Sigmoid colon (tissue), 7 donors: ENCODE data around the gene XPNPEP2. TPM values are rescaled to one million over a fixed set of nuclear protein-coding genes. Genes with fewer than 3 reads are reported as not detected.

Experiments used
- DNase-seq: peaks from one replicate; pipeline ENCODE4 v3.0.0-alpha.2; 2019
- H3K27ac ChIP-seq, 4 donors: fragments of 200-600 bp; sonication (generic); one replicate each; pipeline ENCODE4 v1.5.1; 2016 to 2019; ENCODE audit warnings: mild to moderate bottlenecking in 1 of 4
- H3K27me3 ChIP-seq, 3 donors: fragments of 200-600 bp; sonication (generic); one replicate each; pipeline ENCODE4 v1.5.1; 2019; ENCODE audit warnings: mild to moderate bottlenecking in 1 of 3
- H3K36me3 ChIP-seq, 4 donors: fragments of 200-600 bp; sonication (generic); one replicate each; pipeline ENCODE4 v1.5.1; 2016 to 2019
- H3K4me1 ChIP-seq, 4 donors: fragments of 200-600 bp; sonication (generic); one replicate each; pipeline ENCODE4 v1.5.1; 2017 to 2019
- H3K4me3 ChIP-seq, 4 donors: fragments of 200-600 bp; sonication (generic); one replicate each; pipeline ENCODE4 v1.5.1; 2017 to 2019; ENCODE audit warnings: mild to moderate bottlenecking in 2 of 4, moderate library complexity in 1 of 4
- H3K9me3 ChIP-seq, 4 donors: fragments of 200-600 bp in 3 of 4; sonication (generic) in 3 of 4; one replicate each; pipeline versions ENCODE4 v1.5.1 to v1.6.1; 2013 to 2019
- EP300 ChIP-seq, 4 donors: sonication (generic); formaldehyde crosslinking; IDR thresholded peaks; one replicate each; pipeline ENCODE4 v1.6.1; 2017; ENCODE audit warnings: antibody characterized with exemption in 4 of 4
- POLR2A ChIP-seq, 2 donors: fragments of 450-650 bp; IDR thresholded peaks; one replicate each; pipeline ENCODE4 v1.6.1; 2016; ENCODE audit warnings: antibody characterized with exemption in 2 of 2, mild to moderate bottlenecking in 2 of 2, moderate library complexity in 2 of 2
- POLR2AphosphoS5 ChIP-seq, 4 donors: sonication (generic); formaldehyde crosslinking; IDR thresholded peaks; one replicate each; pipeline ENCODE4 v1.6.1; 2017; ENCODE audit warnings: antibody characterized with exemption in 4 of 4
- WGBS, 2 donors: extraction: QIAGEN DNeasy Blood & Tissue Kit; methylation state at CpG; one replicate each; pipeline ENCODE4 v1.1.7; 2013; 5-methylcytosine and 5-hydroxymethylcytosine counted together
- intact Hi-C: fragments of 100-400 bp; cut with DNase I; formaldehyde crosslinking; loops from one replicate; pipeline ENCODE4 v1.15.1; 2023
- polyA plus RNA-seq, 3 donors: library from polyadenylated mRNA; stranded (reverse); fragments of 200-250 nt; gene quantifications; one replicate each; pipeline ENCODE4 v1.2.3, GENCODE V29; 2013
- total RNA-seq, 4 donors: library from RNA; depleted of rRNA; stranded (reverse); fragments of >200 nt; gene quantifications; one replicate each; pipeline ENCODE4 v1.1.0, GENCODE V29; 2016
- TF ChIP-seq, protein P1 (sequence below), 4 experiments: fragments of 450-650 bp in 3 of 4; fragments of 200-600 bp in 1 of 4; IDR thresholded peaks; one replicate each; pipeline ENCODE4 v1.5.1; 2016 to 2019; ENCODE audit warnings: antibody characterized with exemption in 4 of 4, mild to moderate bottlenecking in 3 of 4, moderate library complexity in 2 of 4
- donor health status: healthy with polysubstance abuse.
- donor health status: Bipolar disorder and iron deficiency.
- donor health status: healthy.

The XPNPEP2 gene
- total and polyA plus RNA-seq, 7 donors: 1.8 to 11.1 (median 3.3) TPM

DNA sequence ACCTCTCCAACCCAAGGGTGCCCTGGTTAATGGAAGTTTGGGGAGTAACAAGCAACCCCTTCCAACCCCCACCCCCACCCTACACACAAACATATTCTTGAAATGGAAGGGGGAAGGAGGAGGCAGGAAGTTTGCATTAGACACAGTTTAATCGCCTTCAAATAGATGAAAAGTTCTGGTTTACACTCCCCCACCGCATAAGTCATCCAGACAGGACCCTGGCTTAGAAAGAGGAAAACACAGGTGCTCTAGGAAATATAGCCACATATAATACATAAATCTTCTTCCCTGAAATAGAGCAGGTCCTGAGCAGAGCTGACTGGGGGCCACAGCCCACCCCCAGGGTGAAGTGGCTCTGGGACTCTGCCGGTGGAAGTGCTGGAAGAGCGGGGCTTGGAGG, 66.0 kb downstream of the XPNPEP2 start:
- Histone ChIP-seq H3K36me3 (peaks cover 0 to 14% (median 5%) of the 10 kb centered on the region in 4 donors), H3K4me1 (no peaks in the 10 kb centered on the region), H3K9me3 (no peaks in the 10 kb centered on the region), H3K27ac (no peak overlapping the region), H3K4me3 (no peak overlapping the region), H3K27me3 (no peaks in the 10 kb centered on the region)
- 69 to 89% methylated on average over 4 of the region's 4 CpGs for WGBS, 2 donors
- intact Hi-C loops: no loop called here
- no peak for DNase-seq
- no peak for TF ChIP-seq POLR2AphosphoS5 (IDR thresholded peaks at IDR 0.05)
- TF ChIP-seq, protein P1, sequence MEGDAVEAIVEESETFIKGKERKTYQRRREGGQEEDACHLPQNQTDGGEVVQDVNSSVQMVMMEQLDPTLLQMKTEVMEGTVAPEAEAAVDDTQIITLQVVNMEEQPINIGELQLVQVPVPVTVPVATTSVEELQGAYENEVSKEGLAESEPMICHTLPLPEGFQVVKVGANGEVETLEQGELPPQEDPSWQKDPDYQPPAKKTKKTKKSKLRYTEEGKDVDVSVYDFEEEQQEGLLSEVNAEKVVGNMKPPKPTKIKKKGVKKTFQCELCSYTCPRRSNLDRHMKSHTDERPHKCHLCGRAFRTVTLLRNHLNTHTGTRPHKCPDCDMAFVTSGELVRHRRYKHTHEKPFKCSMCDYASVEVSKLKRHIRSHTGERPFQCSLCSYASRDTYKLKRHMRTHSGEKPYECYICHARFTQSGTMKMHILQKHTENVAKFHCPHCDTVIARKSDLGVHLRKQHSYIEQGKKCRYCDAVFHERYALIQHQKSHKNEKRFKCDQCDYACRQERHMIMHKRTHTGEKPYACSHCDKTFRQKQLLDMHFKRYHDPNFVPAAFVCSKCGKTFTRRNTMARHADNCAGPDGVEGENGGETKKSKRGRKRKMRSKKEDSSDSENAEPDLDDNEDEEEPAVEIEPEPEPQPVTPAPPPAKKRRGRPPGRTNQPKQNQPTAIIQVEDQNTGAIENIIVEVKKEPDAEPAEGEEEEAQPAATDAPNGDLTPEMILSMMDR (IDR thresholded peaks at IDR 0.05): no peak
- TF ChIP-seq EP300 (IDR thresholded peaks at IDR 0.05): no peak
- no peak for TF ChIP-seq POLR2A (IDR thresholded peaks at IDR 0.05)

DNA sequence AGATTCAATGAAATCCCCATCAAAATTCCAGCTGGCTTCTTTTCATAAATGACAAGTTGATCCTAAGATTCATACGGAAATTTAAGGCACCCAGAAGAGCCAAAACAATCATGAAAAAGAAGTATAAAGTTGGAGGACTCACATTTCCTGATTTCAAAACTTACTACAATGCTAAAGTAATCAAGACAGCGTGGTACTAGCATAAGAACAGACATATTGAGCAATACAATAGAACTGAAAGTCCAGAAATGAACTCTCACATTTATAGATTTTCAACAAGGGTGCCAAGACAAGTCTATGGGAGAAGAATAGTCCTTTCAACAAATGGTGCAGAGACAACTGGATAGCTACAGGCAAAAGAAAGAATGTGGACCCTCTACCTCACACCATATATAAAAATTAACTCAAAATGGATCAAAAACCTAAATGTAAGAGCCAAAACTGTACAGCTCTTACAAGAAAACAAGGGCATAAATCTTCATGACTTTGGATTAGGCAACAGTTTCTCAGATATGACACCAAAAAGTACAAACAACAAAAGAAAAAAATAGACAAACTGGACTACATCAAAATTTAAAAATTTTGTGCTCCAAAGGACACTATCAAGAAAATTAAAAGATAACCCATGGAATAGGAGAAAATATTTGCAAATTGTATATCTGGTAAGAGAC, 69.5 kb downstream of the XPNPEP2 start:
- intact Hi-C loops: no loop called here
- H3K27ac ChIP-seq: peak overlapping the region in 1 of 4 donors; percentile 55
- no peak overlapping the region for H3K4me3 ChIP-seq
- no peak for TF ChIP-seq POLR2A (IDR thresholded peaks at IDR 0.05)
- TF ChIP-seq, protein P1 (IDR thresholded peaks at IDR 0.05): no peak
- peak in 2 of 4 donors; percentile 8 to 16 for TF ChIP-seq POLR2AphosphoS5 (IDR thresholded peaks at IDR 0.05)
- TF ChIP-seq EP300 (IDR thresholded peaks at IDR 0.05): no peak
- peaks cover 0 to 18% (median 5%) of the 10 kb centered on the region in 4 donors for H3K36me3 ChIP-seq
- no peak for DNase-seq
- WGBS, 2 donors: 73 to 80% methylated on average over 2 of the region's 2 CpGs
- no peaks in the 10 kb centered on the region for H3K4me1 ChIP-seq
- H3K9me3 ChIP-seq: no peaks in the 10 kb centered on the region
- no peaks in the 10 kb centered on the region for H3K27me3 ChIP-seq

DNA sequence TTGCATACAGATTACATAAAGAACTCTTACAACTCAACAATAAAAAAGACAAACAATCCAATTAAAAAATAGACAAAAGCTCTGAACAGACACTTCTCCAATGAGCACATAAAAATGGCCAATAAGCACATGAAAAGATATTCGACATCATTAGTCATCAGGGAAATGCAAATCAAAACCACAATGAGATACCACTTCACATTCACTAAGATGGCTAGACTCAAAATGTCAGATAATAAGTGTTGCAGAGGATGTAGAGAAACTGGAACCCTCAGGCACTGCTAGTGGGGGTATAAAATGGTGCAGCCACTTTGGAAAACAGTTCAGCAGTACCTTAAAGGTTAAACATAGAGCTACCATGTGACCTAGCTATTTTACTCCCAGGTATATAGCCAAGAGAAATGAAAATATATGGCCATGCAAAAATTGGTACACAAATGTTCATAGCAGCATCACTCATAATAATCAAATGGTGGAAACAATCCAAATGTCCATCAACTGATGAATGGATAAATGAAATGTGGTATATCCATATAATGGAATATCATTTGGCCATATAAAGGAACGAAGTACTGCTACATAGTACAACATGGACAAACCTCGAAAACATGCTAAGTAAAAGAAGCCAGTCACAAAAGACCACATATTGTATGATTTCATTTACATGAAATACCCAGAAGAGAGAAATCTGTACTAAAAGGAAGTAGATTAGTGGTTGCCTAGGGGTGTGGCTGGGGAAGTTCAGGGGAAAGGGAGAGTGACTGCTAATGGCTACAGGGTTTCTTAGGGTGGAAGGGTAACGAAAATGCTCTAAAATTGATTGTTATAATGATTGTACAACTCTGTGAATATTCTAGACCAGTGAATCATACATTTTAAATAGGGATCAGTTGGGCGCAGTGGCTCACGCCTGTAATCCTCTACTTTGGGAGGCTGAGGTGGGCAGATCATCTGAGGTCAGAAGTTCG, 70.3 kb downstream of the XPNPEP2 start:
- Histone ChIP-seq H3K9me3 (no peaks in the 10 kb centered on the region), H3K4me3 (no peak overlapping the region), H3K36me3 (peaks cover 0 to 21% (median 5%) of the 10 kb centered on the region in 4 donors), H3K4me1 (no peaks in the 10 kb centered on the region), H3K27ac (peak overlapping the region in 1 of 4 donors; percentile 55), H3K27me3 (no peaks in the 10 kb centered on the region)
- no peak for DNase-seq
- no peak for TF ChIP-seq POLR2A (IDR thresholded peaks at IDR 0.05)
- TF ChIP-seq, protein P1 (IDR thresholded peaks at IDR 0.05): no peak
- TF ChIP-seq EP300 (IDR thresholded peaks at IDR 0.05): no peak
- TF ChIP-seq POLR2AphosphoS5 (IDR thresholded peaks at IDR 0.05): no peak
- WGBS, 2 donors: 88 to 95% methylated on average over 7 of the region's 7 CpGs
- intact Hi-C loops: no loop called here

DNA sequence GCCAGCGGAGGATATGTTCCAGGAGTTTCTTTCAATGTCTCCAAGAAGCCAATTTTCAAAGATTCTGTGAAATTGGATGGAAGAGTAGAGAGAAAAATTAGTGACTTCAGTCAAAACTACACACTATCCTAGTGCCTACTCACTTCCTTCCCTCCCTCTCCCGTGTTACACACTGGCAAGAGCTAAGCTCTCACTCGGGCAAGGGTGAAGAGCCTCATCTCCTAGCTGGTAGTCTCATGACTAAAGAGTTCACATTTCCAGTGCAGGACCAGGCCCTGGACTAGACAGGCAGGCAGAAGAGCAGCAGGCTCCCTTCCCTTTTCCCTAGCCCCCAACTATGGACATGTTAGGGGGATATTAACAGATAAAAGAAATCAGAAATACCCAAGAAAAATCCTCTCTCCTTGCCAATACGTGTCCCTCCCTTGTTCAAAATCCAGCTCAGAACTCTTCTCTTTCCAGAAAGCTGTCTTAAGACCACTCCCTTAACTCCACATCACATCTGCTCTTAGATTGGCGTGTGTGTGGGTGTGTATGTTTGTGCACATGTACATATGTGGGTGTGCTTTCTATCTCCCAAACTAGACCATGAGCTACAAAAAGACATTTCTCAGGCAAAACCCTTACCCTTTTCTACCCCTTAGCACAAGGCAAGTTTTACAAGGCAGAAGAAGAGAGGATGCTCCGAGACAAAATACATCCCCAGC, 75.0 kb downstream of the XPNPEP2 start:
- H3K27me3 ChIP-seq: no peaks in the 10 kb centered on the region
- H3K4me1 ChIP-seq: no peaks in the 10 kb centered on the region
- H3K9me3 ChIP-seq: no peaks in the 10 kb centered on the region
- H3K36me3 ChIP-seq: peaks cover 0 to 9% (median 0%) of the 10 kb centered on the region in 4 donors
- intact Hi-C loops: no loop called here
- H3K27ac ChIP-seq: no peak overlapping the region
- TF ChIP-seq EP300 (IDR thresholded peaks at IDR 0.05) (no peak), POLR2AphosphoS5 (IDR thresholded peaks at IDR 0.05) (no peak), POLR2A (IDR thresholded peaks at IDR 0.05) (no peak)
- TF ChIP-seq, protein P1 (IDR thresholded peaks at IDR 0.05): no peak
- no peak for DNase-seq
- no peak overlapping the region for H3K4me3 ChIP-seq
- 87 to 91% methylated on average over 6 of the region's 6 CpGs for WGBS, 2 donors
